NCI-H1048 (cell line): Measurements from ENCODE around the gene SMYD1.
A peak's percentile ranks its signal among the peaks of the same experiment; 100 is the strongest.
"Not testable (repeated sequence)": the region's sequence is repeated elsewhere in the genome, so short reads cannot be mapped to it uniquely, and the experiment has no call there.

ENCODE experiments used
- DNase-seq: peaks from one replicate; lab custom pipeline; 2025; lab: John Stamatoyannopoulos, UW

Gene SMYD1

DNA sequence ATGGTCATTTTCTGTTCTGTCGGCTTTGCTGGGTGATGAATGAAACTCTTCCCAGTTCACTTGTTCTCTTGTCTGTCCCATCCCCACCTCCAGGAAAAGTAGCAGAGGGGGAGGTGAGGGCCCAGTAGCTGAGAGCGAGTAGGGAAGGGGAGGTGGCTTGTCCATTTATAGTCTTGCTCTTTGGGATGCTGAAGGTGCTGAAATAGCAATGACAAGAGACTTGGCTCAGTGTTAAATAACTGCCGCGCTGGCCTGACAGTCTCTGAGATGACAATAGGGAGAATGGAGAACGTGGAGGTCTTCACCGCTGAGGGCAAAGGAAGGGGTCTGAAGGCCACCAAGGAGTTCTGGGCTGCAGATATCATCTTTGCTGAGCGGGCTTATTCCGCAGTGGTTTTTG, at the start of gene SMYD1:
TSS of gene SMYD1 (plus strand) at position 228 of the 400 bp plus-strand sequence. CDS start at position 268, 40 bp downstream.
- no peak for DNase-seq

DNA sequence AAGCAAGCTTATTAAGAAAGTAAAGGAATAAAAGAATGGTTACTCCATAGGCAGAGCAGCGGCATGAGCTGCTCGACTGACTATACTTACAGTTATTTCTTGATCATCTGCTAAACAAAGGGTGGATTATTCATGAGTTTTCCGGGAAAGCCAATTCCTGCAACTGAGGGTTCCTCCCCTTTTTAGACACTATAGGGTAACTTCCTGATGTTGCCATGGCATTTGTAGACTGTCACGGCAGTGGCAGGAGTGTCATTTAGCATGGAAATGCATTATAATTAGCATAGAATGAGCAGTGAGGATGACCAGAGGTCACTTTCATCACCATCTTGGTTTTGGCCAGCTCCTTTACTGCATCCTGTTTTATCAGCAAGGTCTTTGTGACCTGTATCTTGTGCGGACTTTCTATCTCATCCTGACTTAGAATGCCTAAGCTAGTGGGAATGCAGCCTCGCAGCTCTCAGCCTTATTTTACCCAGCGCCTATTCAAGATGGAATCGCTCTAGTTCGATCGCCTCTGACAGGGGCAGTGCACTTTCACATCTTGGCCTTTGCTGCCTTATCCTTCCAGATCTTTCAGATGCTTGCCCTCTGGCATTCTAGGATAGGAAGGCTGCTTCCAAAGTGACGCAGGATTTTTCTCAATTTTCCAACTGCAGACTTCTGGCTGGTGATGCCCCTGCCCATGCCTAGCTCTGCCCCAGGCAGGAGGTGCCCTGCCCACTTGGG, 49.4 kb upstream of the SMYD1 start:
- not testable (repeated sequence) for DNase-seq

DNA sequence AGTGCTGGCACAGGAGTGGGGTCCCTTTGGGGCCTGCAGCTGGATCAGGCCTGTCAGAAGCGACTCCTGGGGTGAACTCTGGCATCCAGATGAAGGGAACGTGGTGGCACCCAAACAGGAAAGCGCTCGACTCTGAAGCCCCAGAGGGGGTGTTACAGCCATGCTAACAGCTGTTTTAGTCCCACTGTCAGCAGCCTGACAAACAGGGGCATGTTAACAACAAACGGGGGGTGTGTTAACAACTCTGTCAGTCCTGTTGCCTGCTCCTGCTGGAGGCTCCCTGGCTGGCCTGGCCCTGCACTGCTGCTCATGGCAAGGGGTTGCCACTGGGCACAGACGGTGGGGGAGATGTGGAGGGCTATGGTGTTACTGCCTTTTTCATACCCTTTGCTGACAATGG, 48.7 kb upstream of the SMYD1 start:
- DNase-seq: no peak

DNA sequence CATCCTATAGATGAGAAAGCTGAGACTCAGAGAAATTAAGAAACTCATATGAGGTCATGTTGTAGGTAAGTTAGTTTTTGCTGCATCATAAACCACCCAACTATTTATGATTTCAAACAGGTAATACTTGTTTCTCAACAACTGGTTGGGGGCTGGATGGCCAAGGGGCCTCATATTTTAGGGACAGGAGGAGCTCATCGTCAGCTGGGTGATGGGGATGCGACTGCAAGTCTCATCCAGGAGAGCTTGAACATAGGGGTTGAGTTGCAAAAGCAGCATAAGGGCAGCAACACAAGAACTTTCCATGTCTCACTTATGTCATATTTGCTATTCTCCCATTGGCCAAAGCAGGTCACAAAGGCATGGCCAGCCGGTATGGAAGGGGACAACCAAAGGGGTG, 47.6 kb upstream of the SMYD1 start:
- DNase-seq: no peak

DNA sequence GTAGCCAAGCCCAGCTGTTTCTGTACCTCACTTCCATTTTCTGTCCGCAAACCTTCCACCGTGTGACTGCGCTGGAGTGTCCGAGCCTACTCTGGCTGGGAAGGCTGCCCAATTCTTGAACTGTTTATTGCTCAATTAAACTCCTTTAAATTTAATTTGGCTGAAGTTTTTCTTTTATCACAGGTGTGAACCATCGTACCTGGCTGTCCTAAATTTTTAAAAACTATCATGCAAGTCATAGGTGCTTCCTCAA, 45.0 kb upstream of the SMYD1 start:
- no peak for DNase-seq

DNA sequence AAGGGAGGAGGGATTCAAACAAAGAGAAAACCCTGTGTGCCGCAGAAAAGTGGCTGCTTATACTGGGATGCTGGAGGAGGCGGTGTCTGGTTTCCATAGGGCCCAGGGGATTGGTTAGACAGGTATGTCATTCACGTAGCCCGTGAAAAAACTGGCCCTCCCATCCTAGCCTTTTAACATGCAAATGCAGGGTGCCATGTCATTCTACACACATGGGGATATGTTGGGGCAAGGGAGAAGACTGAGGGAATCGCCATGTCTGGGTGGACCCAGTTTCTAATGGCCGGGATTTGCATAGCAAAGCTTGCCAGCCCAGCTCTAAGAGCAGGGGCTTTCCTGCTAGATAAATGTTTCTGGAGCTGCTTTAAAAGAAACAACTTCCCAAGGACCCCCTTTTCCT, 43.1 kb upstream of the SMYD1 start:
- peak; percentile 26 for DNase-seq

DNA sequence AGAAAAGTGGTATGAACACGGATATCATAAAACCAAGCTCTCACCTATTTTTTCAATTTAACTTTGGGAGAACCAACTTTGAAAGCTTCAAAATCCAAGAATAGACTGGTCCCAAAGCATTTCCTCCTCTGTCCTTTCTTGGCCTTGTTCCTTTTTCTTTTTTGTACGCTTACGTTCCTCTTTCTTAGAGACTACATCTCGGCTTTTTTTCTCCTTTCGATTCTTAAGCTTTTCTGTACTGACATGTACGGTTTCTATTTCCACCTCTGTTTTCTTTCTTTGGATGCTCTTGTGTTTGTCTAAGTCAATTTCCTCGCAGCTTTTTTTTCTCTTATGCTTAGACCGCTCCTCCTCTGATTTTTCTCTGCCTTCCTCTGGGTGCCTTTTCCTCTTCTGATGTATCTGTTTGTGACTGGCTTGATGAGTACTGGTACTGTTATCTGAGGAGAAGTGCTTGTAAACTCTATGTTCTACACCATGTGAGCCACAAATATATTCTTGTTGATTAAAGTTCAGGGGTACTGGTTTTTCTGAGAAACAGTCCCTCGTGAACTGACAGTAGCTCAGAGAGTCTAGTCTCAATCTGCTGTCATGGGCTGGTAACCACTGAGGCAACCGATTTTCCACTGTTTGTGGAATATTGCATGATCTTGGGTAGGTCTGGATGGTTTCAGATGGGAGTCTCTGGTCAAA, 39.8 kb upstream of the SMYD1 start:
- no peak for DNase-seq

DNA sequence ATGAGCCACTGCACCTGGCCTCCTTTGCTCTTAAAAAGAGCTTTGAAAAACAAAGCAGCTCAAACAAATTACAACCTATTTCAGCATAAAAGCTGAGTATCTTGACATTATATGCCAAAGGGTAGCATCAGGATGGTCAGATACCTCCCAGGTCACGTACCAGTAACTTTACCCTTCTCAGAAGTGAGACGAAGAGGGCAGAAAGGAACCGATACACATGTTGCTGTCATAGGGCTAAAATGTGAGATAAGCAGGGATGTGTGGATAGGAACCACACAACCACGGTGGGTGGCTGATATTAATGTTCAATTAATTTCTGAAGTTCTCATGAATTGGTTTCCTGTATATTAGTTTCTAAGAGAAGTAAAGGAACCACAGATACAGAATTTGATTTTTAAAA, 38.7 kb upstream of the SMYD1 start:
- DNase-seq: no peak

DNA sequence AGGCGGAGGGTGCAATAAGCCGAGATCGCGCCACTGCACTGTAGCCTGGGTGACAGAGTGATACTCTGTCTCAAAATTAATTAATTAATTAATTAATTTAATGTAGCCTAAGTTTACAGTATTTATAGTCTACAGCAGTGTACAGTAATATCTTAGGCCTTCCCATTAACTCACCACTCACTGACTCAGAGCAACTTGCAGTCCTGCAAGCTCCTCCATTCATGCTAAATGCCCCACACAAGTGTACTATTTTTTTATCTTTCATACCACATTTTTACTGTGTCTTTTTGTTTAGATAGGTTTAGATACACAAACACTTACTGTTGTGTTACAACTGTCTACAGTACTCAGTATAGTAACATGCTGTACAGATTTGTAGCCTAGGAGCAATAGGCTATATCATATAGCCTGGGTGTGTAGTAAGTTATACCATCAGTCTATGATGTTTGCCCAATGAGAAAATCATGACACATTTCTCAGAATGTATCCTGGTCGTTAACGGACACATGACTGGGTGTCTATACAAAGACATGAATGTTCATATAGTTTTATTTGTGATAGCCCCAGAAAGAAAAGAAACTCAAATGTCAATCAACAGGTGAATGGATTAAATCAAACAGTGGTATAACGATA, 35.4 kb upstream of the SMYD1 start:
- no peak for DNase-seq

DNA sequence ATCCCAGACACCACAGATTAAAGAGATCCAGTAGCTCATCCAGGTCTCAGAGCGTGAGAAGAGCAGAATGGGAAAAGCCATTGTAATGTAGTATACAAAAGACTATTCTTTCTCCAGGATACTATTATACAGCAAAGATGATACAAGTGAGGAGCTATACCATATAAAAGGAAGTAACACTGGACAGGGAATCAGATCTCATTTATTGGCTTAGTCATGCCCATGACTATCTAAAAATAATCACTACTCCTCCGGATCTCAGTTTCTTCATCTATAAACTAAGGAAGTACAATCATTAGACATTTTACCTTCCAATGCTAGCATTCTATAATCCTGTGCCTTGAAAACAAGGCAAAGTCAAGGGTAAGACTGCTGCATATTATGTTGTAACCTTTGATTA, 31.4 kb upstream of the SMYD1 start:
- no peak for DNase-seq

DNA sequence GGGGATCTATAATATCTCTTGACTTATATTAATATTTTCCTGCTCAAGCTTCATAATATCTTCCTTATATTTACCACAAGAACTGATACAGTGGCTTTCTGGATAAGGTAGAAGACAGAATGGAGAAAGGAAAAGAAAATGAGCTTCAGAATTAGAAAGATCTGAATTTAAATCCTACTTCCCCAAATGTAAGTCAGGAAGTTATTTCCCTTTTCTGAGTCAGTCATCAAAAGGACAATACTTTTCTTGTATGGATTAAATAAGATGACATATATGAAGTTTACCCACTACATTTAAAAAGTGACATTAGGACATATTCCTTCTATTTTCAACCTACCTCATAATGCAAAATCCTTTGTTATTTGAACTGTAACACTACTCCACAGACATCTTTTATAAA, 31.0 kb upstream of the SMYD1 start:
- DNase-seq: no peak

DNA sequence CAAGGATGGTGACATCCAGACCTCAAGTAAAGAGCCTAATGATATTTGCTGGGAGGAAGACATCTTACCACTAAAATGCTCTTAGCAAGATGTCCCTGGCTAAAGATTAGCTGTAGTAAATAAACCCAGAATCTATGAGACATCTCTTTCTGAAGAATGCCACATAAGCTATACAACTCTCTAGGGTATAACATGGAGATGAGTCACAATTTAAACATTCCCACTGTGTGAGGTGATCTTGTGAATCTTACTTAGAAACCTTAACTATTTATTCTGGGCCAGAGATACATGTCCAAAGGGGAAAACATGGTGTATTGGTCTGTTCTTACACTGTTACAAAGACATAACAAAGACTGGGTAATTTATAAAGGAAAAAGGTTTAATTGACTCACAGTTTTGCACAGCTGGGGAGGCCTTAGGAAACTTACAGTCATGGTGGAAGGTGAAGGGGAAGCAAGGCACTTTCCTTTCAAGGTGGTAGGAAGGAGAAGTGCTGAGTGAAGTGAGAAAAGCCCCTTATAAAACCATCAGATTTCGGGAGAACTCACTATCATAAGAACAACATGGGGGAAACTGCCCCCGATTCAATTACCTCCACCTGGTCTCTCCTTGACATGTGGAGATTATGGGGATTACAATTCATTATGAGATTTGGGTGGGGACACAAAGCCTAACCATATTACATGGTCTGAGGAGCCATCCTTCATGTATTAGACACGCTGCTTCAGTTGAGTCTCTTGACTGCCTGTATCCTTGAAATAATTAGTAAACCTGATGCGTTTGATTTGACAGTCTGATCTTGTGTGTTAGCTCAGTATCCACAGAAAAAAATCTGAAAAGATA, 29.1 kb upstream of the SMYD1 start:
- DNase-seq: no peak

DNA sequence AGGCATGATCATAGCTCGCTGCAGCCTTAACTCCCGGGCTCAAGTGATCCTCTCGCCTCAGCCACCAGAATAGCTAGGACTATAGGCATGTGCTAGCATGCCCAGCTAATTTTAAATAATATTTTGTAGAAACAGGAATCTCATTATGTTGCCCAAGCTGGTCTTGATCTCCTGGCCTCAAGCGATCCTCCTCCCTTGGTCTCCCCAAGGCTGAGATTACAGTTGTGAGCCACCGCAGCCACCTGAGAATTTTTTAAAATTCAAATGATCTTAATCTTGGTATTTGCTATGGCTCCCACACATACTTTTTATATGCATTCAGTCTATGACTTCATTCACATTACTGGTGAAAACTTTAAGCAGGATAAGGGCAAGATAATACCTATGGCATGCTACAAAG, 25.1 kb upstream of the SMYD1 start:
- DNase-seq: no peak

DNA sequence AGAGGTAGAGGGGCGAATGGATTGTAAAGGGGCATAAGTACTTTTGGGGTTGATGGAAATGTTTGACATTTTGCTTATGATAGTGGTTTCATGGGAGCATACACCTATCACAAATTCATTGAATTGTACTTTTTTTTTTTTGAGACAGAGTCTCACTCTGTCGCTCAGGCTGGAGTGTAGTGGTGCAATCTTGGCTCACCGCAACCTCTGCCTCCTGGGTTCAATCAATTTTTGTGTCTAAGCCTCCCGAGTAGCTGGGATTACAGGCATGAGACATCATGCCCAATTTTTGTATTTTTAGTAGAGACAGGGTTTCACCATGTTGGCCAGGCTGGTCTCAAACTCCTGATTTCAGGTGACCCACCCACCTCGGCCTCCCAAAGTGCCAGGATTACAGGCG, 22.1 kb upstream of the SMYD1 start:
- DNase-seq: not testable (repeated sequence)

DNA sequence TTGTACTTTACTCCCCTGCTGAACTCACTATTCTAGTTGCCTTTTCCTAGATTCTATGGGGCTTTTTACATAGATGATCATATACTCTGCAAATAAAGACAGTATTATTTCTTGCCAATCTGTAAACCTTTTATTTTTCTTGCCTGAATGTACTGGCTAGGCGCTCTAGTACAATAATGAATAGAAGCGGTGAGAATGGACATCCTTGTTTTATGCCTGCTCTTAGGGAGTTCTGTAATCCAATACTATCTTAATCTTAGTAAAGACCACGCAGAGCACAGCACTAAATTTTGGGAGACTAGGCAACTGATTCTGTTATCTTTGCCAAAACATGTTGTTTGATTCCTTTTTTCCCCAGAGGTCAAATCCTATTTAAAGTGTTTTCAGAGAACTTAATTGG, 19.1 kb upstream of the SMYD1 start:
- DNase-seq: no peak

DNA sequence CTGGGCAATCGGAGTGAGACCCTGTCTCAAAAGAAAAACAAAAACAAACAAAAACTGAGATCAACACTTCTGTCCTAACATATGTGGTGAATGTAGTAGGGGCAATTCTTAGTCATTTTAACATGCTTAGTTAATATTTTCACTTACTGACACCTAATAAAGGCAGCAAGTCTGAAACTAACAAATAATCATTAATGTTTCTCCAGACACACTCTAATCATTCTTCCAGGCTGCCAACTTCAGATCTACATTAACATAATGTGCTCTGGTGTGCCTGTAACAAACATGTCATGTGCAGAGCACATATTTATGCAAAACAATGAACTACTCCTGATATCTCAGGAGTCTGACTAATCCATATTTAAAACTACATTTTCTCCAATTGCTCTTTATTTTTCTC, 18.0 kb upstream of the SMYD1 start:
- no peak for DNase-seq

DNA sequence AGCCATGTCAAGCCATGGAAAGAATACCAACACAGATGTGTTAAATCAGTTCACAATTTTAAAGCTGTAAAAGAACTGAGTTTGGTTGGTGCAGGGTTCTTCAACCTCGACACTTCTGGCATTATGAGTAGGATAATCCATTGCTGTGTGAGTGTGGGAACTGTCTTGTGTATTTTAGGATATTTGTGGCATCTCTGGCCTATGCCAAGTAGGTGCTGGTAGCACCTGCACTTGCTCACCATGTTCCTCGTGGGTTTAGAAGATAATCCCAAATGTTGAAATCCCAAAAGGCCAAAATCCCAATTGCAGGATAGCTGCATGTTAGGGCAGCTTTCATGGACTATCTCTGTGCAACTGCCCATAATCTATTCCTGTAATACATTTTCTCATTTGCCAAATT, 15.8 kb upstream of the SMYD1 start:
- DNase-seq: no peak

DNA sequence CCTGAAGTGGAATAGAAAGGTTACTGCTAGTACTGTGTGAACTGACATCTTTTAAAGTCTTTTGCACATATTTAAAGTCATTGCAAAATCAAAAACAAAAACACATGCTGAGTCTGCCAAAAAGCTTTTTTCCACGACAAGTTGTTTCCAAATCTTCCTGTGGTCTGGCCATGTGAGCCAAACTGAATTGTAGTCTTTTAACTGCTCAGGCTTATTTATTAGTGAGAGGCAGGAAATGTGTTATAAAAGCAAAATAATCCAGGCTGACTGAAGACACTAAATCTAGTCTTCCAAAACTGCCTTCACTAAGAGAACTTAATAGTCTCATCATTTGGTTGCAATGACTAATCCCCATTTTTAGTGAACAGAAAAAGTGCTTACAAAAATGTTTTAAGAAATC, 14.3 kb upstream of the SMYD1 start:
- DNase-seq: no peak

DNA sequence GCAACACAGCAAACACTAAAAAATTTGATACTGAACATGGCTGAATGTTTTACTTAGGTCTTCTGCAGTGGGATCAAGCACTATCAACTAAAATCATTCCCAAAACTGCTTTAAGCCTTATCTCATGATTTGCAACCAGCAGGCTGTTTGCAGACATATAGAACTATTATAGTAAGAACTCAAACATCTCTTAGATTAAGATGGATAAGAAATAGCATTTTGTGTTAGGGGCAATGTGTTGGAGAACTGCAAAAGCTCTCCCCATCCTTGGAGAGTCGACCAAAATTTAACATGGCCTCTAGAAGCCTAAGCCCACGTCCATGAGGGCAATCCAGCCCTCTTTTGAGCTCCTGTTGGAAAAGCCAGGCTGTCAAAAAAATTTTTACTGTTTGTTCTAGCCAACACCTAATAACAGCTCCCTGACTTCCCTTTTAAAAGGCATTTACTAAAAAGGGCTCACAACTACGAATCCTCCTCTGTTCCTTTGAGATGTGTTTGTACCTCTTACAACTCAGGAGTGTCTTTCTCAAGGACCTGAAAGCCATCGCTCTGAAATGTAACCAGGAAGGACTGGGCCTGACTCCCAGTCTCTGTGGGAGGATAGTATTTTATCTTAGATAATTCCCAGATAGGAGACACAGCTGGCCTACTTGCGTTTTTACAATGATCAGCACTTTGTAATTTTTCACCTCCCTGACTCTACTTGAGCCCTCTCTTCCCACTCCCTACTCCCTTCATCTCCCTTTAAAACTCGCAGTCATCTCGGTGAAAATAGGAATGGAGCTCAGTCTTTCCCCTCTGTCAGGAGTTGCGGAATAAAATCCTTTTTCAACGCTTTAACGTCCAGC, 13.5 kb upstream of the SMYD1 start:
- no peak for DNase-seq

DNA sequence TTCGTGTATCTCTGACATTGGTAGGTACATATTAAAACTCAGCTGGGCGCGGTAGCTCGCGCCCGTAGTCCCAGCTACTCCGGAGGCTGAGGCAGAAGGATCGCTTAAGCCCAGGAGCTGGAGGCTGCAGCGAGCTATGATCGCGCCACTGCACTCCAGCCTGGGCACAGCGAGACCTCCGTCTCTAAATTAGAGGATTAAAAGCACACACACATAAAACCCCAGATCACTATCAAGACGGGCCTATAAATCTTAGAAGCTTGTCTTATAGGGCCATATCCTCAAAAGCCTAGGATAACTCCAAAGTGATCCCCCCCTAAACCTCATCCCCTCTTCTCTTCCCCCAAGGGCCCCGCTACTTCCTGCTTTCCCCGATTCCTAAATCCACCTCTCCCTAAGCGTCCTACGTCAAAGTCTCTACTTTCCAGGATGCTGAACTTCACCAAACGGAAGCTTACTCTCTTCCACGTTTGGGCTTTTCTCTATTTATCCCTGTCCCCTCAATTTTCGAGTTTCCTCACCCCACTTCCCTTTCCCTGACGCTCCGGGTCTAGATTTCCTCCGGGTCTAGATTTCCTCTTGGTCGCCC, 12.7 kb upstream of the SMYD1 start:
- no peak for DNase-seq

DNA sequence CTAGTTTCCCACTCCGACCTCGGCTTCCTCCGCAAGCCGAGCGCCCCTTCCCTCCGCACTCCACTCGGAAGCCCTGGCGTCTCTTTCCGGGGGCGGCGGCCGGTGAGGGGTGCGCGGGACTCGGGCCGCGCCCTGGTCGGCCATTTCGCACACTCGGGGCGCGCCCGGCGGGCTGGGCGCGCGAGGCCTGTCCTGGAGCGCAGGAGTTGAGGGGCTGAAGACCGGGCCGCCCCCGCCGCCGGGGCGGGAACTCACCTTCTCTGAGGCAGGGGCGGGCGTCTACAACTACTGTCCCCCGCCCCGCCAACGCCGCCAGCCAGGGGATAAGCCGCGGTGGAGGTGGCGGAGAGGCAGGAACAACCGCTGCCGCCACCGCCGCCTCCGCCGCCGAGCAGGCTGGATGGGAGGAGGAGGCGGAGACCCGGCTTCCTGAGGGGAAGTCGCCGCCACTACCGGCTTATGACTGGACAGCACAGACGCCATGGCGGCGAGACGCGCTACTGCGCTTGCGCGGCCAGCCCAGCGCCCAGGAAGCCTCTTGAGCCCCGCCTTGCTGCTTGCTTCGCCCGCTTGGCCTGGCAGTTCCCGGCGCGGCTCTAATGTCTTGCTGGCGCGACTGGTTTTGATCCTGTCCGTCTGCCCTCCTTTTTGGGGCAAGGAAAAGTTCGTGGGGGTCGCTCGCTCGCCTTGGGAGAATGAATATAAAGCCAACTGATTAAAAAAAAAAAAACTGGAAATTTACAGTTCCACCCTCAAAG, 12.1 kb upstream of the SMYD1 start, which contains the start of gene KRCC1:
TSS of gene KRCC1 (minus strand) at position 413 of the 758 bp plus-strand sequence. CDS start 27,220 bp downstream, outside the sequence.
- peak; percentile 89 for DNase-seq
